ENCODE results near the gene GPS2. TPM values are rescaled to one million over a fixed set of nuclear protein-coding genes. Genes with fewer than 3 reads are reported as not detected.

GPS2 gene
- total RNA-seq, 2 experiments from 2014 or later, result 31.8 to 36.8 TPM

DNA sequence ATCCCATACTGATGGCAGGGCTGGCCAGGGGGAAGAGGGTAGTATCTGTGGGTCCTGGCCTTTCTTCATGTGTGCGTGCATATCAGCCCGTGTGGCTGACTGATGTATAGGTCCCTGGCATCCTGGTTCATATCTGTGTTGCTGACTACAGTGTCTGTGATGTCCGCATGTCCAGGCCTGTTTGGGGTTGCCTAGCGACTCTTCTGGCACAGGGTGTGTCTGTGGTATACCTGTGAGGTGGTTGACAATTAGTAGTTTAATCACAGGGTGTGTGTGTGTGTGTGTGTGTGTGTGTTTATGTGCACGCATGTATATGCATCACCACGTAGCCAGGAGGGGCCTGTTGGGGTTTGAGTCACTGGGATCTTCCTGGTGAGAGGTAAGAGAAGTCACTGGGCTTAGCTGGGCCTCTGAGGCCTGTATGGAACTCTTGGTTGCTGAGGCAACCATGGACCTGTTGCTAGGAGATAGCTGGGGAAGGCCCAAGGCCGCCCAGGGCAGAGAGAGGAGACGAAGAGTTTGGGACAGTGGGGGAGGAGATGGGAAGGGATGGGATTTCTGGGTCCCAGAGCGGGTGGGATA is 39.2 kb upstream of the GPS2 start:
- Mint-ChIP-seq H3K27me3 (no peaks in the 10 kb centered on the region), H3K27ac (peak overlapping the region; percentile 49), H3K36me3 (ENCODE audit: low read depth) (peaks cover 26% of the 10 kb centered on the region), H3K4me1 (ENCODE audit: low read depth) (peaks cover 43% of the 10 kb centered on the region), H3K4me3 (peak overlapping the region; percentile 87), H3K9me3 (no peaks in the 10 kb centered on the region)
- ChIA-PET POLR2A (interaction anchor here (1.0 to 1.5 kb wide), 5 partner anchors 9 to 196 kb away, joined by 3 to 4 read pairs (median 3); partner anchors contain the start of gene TMEM256), CTCF (interaction anchor here (1.1 to 6.3 kb wide), 11 partner anchors 18 to 235 kb away, joined by 3 to 68 read pairs (median 7); partner anchors contain the start of genes ACAP1, SENP3, SOX15 and TMEM102)
- TF ChIP-seq, protein P1, sequence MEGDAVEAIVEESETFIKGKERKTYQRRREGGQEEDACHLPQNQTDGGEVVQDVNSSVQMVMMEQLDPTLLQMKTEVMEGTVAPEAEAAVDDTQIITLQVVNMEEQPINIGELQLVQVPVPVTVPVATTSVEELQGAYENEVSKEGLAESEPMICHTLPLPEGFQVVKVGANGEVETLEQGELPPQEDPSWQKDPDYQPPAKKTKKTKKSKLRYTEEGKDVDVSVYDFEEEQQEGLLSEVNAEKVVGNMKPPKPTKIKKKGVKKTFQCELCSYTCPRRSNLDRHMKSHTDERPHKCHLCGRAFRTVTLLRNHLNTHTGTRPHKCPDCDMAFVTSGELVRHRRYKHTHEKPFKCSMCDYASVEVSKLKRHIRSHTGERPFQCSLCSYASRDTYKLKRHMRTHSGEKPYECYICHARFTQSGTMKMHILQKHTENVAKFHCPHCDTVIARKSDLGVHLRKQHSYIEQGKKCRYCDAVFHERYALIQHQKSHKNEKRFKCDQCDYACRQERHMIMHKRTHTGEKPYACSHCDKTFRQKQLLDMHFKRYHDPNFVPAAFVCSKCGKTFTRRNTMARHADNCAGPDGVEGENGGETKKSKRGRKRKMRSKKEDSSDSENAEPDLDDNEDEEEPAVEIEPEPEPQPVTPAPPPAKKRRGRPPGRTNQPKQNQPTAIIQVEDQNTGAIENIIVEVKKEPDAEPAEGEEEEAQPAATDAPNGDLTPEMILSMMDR (IDR thresholded peaks at IDR 0.05), result no peak
- ATAC-seq (peak; percentile 9), DNase-seq (peak; percentile 76)
- intact Hi-C loops (cut with micrococcal nuclease), result loop anchor here (5.0 to 10.0 kb wide), 3 partner anchors 83 to 210 kb away; partner anchors contain the start of genes FGF11, POLR2A, SENP3 and SLC35G6

DNA sequence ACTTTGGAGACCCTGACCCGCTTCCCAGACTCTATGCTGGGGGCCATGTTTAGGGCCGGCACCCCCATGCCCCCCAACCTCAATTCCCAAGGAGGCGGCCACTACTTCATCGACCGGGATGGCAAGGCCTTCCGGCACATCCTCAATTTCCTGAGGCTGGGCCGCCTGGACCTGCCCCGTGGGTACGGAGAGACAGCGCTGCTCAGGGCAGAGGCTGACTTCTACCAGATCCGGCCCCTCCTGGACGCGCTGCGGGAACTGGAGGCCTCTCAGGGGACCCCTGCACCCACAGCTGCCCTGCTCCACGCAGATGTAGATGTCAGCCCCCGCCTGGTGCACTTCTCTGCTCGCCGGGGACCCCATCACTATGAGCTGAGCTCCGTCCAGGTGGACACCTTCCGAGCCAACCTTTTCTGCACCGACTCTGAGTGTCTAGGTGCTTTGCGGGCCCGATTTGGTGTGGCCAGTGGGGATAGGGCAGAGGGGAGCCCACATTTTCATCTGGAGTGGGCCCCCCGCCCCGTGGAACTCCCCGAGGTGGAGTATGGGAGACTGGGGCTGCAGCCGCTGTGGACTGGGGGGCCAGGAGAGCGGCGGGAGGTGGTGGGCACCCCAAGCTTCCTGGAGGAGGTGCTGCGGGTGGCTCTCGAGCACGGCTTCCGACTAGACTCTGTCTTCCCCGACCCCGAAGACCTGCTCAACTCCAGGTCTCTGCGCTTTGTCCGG is 37.9 kb upstream of the GPS2 start:
- no peak for ATAC-seq
- ChIA-PET CTCF (interaction anchor here (0.7 to 6.3 kb wide), 9 partner anchors 15 to 237 kb away, joined by 3 to 68 read pairs (median 4); partner anchors contain the start of genes SOX15, TMEM102 and TNFSF13), POLR2A (interaction anchor here (0.8 to 1.5 kb wide), 8 partner anchors 8 to 335 kb away, joined by 3 to 4 read pairs (median 3); no protein-coding TSS in a partner anchor)
- Mint-ChIP-seq H3K27ac (peak overlapping the region; percentile 82), H3K4me3 (peak overlapping the region; percentile 87), H3K36me3 (ENCODE audit: low read depth) (peaks cover 32% of the 10 kb centered on the region), H3K4me1 (ENCODE audit: low read depth) (peaks cover 53% of the 10 kb centered on the region), H3K27me3 (no peaks in the 10 kb centered on the region), H3K9me3 (no peaks in the 10 kb centered on the region)
- TF ChIP-seq, protein P1 (IDR thresholded peaks at IDR 0.05), result no peak
- intact Hi-C loops (cut with micrococcal nuclease), result loop anchor here (5.0 to 10.0 kb wide), 3 partner anchors 84 to 212 kb away; partner anchors contain the start of genes FGF11, POLR2A, SENP3 and SLC35G6
- DNase-seq, result no peak

DNA sequence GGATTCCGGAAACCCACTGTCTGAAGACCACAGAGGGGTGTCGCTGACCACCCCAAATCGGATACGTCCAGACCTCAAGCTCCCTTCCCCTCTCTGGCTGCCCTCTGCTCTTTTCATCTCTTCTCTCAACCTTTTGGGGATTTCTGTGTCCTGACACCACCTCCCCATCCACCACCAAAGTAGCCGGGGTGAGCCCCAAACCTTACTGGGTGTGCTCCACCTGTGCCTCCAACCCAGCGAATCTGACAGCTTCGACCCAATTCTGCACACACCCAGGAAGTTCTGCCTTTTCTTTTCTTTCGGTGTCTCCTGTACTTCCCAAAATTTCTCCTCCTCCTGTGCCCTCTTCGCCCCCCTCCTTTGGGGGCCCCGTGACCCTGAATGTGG is 37.3 kb upstream of the GPS2 start:
- Mint-ChIP-seq H3K9me3 (no peaks in the 10 kb centered on the region), H3K36me3 (ENCODE audit: low read depth) (peaks cover 36% of the 10 kb centered on the region), H3K4me1 (ENCODE audit: low read depth) (peaks cover 57% of the 10 kb centered on the region), H3K27me3 (no peaks in the 10 kb centered on the region), H3K4me3 (peak overlapping the region; percentile 87), H3K27ac (peak overlapping the region; percentile 82)
- CTCF ChIA-PET, result interaction anchor here (0.8 to 6.3 kb wide), 4 partner anchors 15 to 205 kb away, joined by 3 to 68 read pairs (median 3); partner anchors contain the start of genes TMEM102 and TNFSF13
- TF ChIP-seq, protein P1 (IDR thresholded peaks at IDR 0.05), result peak; percentile 17
- ATAC-seq (no peak), DNase-seq (no peak)
- intact Hi-C loops (cut with micrococcal nuclease), result loop anchor here (5.0 to 10.0 kb wide), 3 partner anchors 85 to 212 kb away; partner anchors contain the start of genes FGF11, POLR2A, SENP3 and SLC35G6
- POLR2A ChIA-PET, result interaction anchor here (1.0 to 1.4 kb wide), 3 partner anchors 33 to 335 kb away, joined by 3 read pairs; no protein-coding TSS in a partner anchor

DNA sequence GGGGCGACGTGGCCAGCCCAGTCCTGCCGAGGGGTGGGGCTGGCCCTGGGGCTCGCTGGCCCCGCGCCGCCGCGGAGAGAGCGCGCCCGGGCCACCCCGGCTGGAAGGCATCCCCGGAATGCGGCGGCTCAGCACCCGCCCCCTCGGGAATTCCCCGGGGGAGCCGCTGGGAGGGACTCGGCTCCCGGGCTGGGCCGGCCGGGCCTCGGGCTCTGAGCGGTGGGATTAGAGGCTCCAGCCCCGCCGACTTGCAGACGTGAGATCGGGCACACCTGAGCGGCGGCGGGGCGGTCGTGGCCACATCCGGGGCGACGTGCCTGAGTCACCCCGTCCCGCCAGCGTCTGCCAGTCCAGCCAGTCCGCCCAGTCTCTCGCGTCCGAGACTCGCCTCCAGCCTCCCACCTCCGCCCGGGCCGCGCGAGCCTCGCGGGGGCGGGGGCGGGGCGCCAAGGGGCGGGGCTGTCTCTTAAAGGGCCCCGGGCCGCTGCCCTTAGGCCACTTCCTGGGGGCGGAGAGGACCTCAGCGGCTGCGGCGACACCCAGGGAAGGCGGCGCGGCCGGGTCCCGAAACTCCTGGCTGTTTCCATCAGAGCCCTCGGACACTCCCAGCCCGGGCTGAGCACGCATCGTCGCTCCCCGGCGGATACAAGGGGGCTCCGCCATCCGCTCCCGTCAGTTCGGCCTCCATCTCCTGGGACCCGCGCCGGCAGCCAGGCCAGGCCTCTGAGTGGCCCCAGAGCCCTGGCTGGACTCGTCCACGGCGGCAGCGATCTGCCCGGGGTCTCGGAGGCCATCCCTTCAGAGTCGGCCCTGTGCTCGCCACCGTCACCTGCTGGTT is 36.7 kb upstream of the GPS2 start, which contains the start of gene KCTD11:
KCTD11 (plus strand) TSS at position 498 of the 838 bp plus-strand sequence.
- ChIA-PET POLR2A (interaction anchor here (0.7 to 7.4 kb wide), 17 partner anchors 10 to 336 kb away, joined by 3 to 76 read pairs (median 4); partner anchors contain the start of genes ACAP1, GPS2, NEURL4 and TP53), CTCF (interaction anchor here (0.7 to 1.3 kb wide), 4 partner anchors 15 to 132 kb away, joined by 3 to 6 read pairs (median 3); partner anchors contain the start of genes ACADVL and DLG4)
- ATAC-seq, result peak; percentile 46
- peak; percentile 90 for DNase-seq
- intact Hi-C loops (cut with micrococcal nuclease), result loop anchor here (5.0 to 10.0 kb wide), 3 partner anchors 85 to 213 kb away; partner anchors contain the start of genes FGF11, POLR2A, SENP3 and SLC35G6
- Mint-ChIP-seq H3K4me3 (peak within 1 kb of the TSS; percentile 87), H3K27me3 (no peaks in the 10 kb centered on the region), H3K27ac (peak within 1 kb of the TSS; percentile 87), H3K36me3 (ENCODE audit: low read depth) (peaks cover 38% of the 10 kb centered on the region), H3K9me3 (no peaks in the 10 kb centered on the region), H3K4me1 (ENCODE audit: low read depth) (peaks cover 57% of the 10 kb centered on the region)
- TF ChIP-seq, protein P1 (IDR thresholded peaks at IDR 0.05), result no peak
